ENCODE data around the gene LIN28A. TPM values are rescaled to one million over a fixed set of nuclear protein-coding genes. Genes with fewer than 3 reads are reported as not detected.
A peak's percentile ranks its signal among the peaks of the same experiment; 100 is the strongest.

LIN28A gene
- total RNA-seq, 2 experiments from 2014 or later, result not detected

- POLR2A ChIA-PET, result interaction anchor here (5.0 kb wide), 1 partner anchor 37 kb away, joined by 66 read pairs; the partner anchor contains the start of gene DHDDS
- Mint-ChIP-seq H3K4me1 (ENCODE audit: low read depth) (peaks cover 30% of the 10 kb centered on the region), H3K27ac (no peak overlapping the region), H3K9me3 (no peaks in the 10 kb centered on the region), H3K4me3 (no peak overlapping the region), H3K27me3 (no peaks in the 10 kb centered on the region), H3K36me3 (ENCODE audit: low read depth) (peaks cover 63% of the 10 kb centered on the region)
- peaks cover 47% of the 10 kb centered on the region for H3K36me3 ChIP-seq (ENCODE audit: insufficient read depth, low read length)
- H3K4me1 ChIP-seq (ENCODE audit: insufficient read depth, low read length), result peaks cover 30% of the 10 kb centered on the region
- H3K4me3 ChIP-seq (ENCODE audit: low read length), result no peak overlapping the region
- ATAC-seq (ENCODE audit: poor library complexity) (no peak), DNase-seq (no peak)
- TF ChIP-seq CTCF (IDR thresholded peaks at IDR 0.05), result no peak
- intact Hi-C loops (cut with DNase I, micrococcal nuclease), result no loop called here
- no peaks in the 10 kb centered on the region for H3K9me3 ChIP-seq (ENCODE audit: control insufficient read depth in 1 of 2, insufficient read depth in 1 of 2, low read length in 2 of 2)
- H3K27ac ChIP-seq (ENCODE audit: low read depth in 1 of 2, low read length in 2 of 2), result no peak overlapping the region
- CTCF ChIA-PET, result no interaction called here
- H3K27me3 ChIP-seq (ENCODE audit: control insufficient read depth in 1 of 2, insufficient read depth in 2 of 2, low read length in 2 of 2), result no peaks in the 10 kb centered on the region
Observed at GRCh38 chr1:26468911-26469310, 58.3 kb downstream of the LIN28A start.

- Histone ChIP-seq H3K9me3 (ENCODE audit: control insufficient read depth in 1 of 2, insufficient read depth in 1 of 2, low read length in 2 of 2) (no peaks in the 10 kb centered on the region), H3K27ac (ENCODE audit: low read depth in 1 of 2, low read length in 2 of 2) (no peak overlapping the region), H3K4me1 (ENCODE audit: insufficient read depth, low read length) (peaks cover 32% of the 10 kb centered on the region), H3K4me3 (ENCODE audit: low read length) (no peak overlapping the region), H3K27me3 (ENCODE audit: control insufficient read depth in 1 of 2, insufficient read depth in 2 of 2, low read length in 2 of 2) (no peaks in the 10 kb centered on the region), H3K36me3 (ENCODE audit: insufficient read depth, low read length) (peaks cover 49% of the 10 kb centered on the region)
- Mint-ChIP-seq H3K27me3 (no peaks in the 10 kb centered on the region), H3K36me3 (ENCODE audit: low read depth) (peaks cover 63% of the 10 kb centered on the region), H3K9me3 (no peaks in the 10 kb centered on the region), H3K4me3 (no peak overlapping the region), H3K4me1 (ENCODE audit: low read depth) (peaks cover 36% of the 10 kb centered on the region), H3K27ac (no peak overlapping the region)
- CTCF ChIA-PET, result no interaction called here
- DNase-seq (no peak), ATAC-seq (ENCODE audit: poor library complexity) (no peak)
- POLR2A ChIA-PET, result interaction anchor here (4.5 to 5.0 kb wide), 2 partner anchors 30 to 37 kb away, joined by 56 to 66 read pairs; partner anchors contain the start of gene DHDDS
- TF ChIP-seq CTCF (IDR thresholded peaks at IDR 0.05), result no peak
- intact Hi-C loops (cut with DNase I, micrococcal nuclease), result no loop called here
Observed at GRCh38 chr1:26469558-26469957, 58.9 kb downstream of the LIN28A start.

GRCh38 chr1:26470878-26471497, 60.4 kb downstream of the LIN28A start:
- ATAC-seq (ENCODE audit: poor library complexity) (no peak), DNase-seq (peak in 3 of 14 experiments; percentile 5 to 34 (median 17))
- TF ChIP-seq CTCF (IDR thresholded peaks at IDR 0.05), result no peak
- Mint-ChIP-seq H3K27ac (peak overlapping the region; percentile 99), H3K9me3 (no peaks in the 10 kb centered on the region), H3K4me3 (peak overlapping the region; percentile 100), H3K4me1 (ENCODE audit: low read depth) (peaks cover 44% of the 10 kb centered on the region), H3K27me3 (no peaks in the 10 kb centered on the region), H3K36me3 (ENCODE audit: low read depth) (peaks cover 59% of the 10 kb centered on the region)
- Histone ChIP-seq H3K27ac (ENCODE audit: low read depth in 1 of 2, low read length in 2 of 2) (no peak overlapping the region), H3K9me3 (ENCODE audit: control insufficient read depth in 1 of 2, insufficient read depth in 1 of 2, low read length in 2 of 2) (no peaks in the 10 kb centered on the region), H3K36me3 (ENCODE audit: insufficient read depth, low read length) (peaks cover 43% of the 10 kb centered on the region), H3K4me1 (ENCODE audit: insufficient read depth, low read length) (peaks cover 32% of the 10 kb centered on the region), H3K4me3 (ENCODE audit: low read length) (peak overlapping the region; percentile 78), H3K27me3 (ENCODE audit: control insufficient read depth in 1 of 2, insufficient read depth in 2 of 2, low read length in 2 of 2) (no peaks in the 10 kb centered on the region)
- POLR2A ChIA-PET, result interaction anchor here (0.8 to 5.0 kb wide), 15 partner anchors 10 to 651 kb away, joined by 3 to 66 read pairs (median 5); partner anchors contain the start of genes CEP85, DHDDS, MTFR1L and PAFAH2
- CTCF ChIA-PET, result interaction anchor here (0.6 to 2.8 kb wide), 7 partner anchors 9 to 576 kb away, joined by 3 to 21 read pairs (median 3); no protein-coding TSS in a partner anchor
- intact Hi-C loops (cut with DNase I, micrococcal nuclease), result loop anchor here in 1 of 2 experiments (2.0 to 5.0 kb wide), 2 partner anchors 38 to 189 kb away; partner anchors contain the start of genes DHDDS and SH3BGRL3
